SKM-1 treated with dmso at 0.1 percent for 144 hours (cell line): ENCODE data around the gene LILRB1.
"Not testable (repeated sequence)": the region's sequence is repeated elsewhere in the genome, so short reads cannot be mapped to it uniquely, and the experiment has no call there.

Source experiments
- DNase-seq: peaks from one replicate; lab custom pipeline; 2025; ENCODE audit not compliant: unreplicated experiment; lab: John Stamatoyannopoulos, UW

LILRB1 gene

DNA sequence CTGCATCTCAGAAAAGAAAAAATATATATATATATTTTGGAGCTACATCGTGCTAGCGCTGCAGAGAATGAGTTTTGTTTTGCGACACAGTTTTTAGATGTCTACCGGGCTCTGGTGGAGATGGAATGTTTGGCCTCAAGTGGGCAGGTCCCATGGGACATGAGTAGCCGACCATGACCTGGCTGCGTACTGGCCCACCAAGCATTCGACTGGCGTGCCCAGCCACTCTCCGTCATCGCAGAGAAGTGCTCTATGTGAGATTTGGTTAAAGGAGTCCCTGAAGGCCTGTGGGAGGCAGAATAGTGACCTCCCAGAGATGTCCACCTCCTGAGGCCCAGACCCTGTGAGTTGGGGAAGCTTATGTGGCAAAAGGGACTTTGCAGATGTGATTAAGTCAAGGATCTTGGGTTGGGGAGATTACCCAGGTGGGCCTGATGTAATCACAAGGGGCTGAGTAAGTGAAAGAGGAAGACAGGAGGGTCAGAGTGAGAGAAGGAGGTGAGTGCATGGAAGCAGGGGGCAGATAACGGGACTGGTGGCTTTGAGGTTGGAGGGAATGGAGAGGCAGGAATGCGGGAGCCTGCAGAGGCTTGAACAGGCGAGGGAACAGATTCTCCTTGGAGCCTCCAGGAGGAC, 31.7 kb downstream of the LILRB1 start:
- no peak for DNase-seq

DNA sequence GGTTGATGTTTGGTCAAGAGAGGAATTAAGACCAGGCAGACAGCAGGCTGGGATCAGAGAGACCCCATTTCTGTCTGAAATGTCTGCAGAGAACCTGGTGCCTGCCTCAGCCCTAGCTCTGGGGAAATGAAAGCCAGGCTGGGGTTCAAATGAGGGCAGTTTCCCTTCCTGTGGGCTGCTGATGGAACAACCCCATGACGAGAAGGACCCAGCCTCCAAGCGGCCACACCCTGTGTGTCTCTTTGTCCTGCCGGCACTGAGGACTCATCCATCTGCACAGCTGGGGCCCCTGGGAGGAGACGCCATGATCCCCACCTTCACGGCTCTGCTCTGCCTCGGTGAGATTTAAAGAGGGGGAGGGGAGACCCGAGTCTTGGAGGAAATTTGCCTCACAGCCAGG, 32.4 kb downstream of the LILRB1 start, which contains the start of gene LILRB4:
Gene LILRB4 (plus strand): TSS at position 256 of the 400 bp plus-strand sequence. CDS start 49 bp downstream, at position 305.
- DNase-seq: no peak

DNA sequence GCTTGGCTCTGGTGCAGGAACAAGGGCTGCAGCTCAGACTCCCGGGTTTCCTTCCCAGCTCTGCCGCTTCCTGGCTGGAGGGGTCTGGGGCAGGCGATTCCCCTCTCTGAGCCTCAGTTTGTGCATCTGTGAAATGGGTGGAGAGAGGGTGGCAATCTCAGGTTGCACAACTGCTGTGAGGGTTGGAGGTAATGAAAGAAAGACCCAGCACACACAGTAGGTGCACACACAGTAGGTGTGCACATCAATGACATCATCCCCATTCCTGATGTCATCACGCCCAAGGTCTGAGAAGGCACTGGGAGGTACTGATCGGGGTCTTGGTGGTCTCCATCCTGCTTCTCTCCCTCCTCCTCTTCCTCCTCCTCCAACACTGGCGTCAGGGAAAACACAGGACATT, 35.2 kb downstream of the LILRB1 start:
- no peak for DNase-seq

DNA sequence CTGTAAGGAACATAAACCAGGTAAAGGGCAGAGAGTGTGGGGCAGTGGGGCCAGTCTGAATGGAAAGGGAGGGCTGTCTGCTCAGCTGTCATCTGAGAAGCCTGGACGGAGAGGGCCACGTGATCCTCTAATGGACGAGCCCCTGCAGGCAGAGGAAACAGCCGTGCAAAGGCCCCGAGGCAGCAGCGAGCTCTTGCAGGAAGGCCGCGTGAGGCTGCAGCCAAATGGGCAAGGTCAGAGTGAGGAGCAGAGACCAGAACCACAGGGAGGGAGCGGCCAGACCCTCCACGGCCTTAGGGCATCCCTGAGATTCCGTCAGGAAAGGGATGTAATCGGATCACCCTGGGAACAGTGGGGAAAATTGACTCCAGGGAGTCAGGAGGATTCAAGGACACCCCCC, 36.9 kb downstream of the LILRB1 start:
- DNase-seq: no peak

DNA sequence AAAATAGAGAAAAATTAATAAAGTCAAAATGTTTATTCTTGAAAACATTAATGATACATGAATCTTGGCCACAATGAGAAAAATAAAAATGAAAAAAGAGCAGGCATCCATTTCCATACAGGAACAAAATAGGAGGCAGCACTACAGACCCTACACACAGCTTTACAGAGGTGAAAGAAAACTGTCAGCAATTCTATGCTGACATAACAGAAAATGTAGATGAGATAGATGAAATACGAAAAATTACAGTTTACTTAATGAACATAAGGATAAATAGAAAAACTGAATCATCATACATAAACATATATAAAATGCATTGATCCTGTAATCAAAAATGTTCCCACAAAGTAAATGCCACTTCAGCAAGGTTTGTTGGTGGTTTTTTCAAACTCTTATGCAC, 38.1 kb downstream of the LILRB1 start:
- DNase-seq: no peak

DNA sequence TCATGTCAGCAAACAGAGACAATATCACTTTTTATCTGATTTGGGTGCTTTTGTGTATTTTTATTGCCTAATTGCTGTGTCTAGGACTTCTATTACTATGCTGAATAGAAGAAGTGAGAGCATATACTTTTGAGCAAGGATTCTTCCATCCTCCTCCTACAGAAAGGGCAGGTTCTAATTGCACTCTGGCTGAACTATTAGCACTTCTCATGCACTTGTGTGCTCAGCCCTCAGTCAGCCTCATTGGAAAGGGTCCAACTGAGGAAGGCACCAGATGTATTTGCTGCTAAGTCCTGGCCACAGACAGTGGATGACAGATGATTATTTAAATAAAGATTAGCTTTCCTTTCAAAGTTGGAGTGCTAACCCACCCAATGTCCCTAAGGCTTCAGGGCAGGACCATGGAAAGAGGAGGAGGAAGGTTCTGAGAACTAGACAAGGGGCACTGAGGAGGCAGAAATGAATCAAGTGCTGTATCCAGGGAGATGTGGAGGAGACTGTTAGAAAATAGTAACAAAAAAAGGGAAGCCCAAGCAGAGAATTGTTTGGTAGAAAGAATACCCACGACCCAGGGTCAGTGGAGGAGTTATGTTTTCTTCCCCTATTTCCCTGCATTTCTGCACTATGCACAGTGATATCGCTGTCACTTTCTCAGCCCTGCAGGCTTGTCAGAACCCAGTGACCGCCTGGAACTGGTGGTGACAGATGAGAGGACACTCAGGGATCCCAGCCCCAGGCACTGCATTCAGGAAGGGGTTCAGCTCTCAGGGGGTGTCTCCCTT, 40.5 kb downstream of the LILRB1 start:
- DNase-seq: no peak

DNA sequence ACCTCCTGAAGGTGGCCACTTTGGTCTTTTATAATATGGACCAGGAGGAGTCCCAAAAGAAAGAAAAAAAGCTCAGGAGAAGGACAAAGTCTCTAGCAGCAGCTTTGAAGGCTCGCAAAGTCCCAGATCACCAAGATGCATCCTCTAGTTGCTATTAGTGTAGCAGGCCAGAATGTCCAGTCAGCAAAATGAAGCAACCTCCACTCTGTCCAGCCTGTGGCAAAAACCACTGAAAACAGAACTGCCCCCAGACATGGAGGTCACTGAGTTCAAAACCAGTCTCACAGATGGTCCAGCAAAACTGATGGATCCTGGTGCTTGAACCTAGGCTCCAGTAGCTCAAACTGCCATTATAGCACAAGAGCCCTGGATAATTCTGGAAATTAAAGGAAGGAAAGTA, 42.9 kb downstream of the LILRB1 start:
- no peak for DNase-seq

DNA sequence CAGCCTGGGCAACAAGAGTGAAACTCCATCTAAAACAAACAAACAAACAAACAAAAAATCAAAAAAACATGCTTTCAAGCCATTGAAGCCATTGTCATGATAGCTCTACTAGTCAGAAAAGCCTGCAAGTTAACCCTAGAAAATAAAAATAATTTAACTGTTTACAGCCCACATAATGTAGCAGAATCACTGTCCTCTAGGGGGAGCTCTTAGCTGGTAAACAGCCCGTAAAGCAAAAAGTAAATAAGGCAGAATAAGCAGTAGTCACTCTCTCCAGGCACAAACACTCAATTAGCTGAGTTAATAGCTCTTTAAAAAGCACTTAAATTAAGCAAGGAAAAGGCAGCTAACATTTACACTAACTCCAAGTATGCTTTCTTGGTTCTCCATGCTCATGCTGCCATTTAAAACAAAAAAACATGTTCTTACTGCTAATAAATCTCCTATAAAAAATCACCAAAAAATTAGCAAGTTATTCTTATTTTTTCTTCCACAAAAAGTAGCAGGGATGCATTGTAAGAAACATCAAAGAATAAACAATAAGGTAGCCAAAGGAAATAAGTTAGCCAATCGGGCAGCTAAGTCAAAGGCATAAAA, 43.8 kb downstream of the LILRB1 start:
- no peak for DNase-seq

DNA sequence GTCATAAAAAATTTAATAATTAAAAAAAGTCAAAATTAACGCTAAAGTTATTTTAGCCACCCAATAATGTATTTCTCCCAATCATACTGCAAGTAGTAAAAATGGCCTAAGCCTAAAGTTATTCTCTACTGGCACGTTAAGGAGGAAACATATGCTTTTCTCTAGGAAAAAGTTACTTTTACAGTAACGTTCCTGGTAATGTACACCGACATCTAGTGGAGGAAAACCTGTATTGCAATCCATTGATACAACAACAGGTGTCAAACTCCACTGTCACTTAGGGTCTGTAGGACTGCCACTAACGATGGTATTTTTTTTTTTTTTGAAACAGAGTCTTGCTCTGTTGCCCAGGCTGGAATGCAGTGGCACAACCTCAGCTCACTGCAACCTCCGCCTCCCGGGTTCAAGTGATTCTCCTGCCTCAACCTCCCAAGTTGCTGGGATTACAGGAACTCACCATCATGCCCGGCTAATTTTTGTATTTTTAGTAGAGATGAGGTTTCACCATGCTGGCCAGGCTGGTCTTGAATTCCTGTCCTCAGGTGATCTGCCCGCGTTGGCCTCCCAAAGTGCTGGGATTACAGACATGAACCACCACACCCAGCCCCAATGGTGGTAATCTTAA, 46.0 kb downstream of the LILRB1 start:
- not testable (repeated sequence) for DNase-seq

DNA sequence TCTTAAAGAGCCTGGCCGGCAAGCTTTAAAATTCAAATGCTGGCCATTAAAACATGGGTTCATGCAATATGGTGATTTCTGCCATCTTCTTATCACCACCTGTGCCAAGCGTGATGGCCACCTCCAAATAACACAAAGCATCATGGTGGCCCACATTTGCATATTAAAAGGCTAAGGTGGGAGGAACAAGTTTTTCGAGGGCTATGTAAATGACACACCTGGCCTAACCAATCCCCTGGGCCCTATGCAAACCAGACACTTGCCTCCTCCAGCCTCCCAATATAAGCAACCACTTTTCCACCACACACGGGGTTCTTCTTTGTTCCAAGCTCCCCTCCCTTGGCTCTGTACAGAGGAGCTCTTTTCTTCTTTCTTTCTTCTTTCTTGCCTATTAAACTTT, 46.9 kb downstream of the LILRB1 start:
- DNase-seq: no peak

DNA sequence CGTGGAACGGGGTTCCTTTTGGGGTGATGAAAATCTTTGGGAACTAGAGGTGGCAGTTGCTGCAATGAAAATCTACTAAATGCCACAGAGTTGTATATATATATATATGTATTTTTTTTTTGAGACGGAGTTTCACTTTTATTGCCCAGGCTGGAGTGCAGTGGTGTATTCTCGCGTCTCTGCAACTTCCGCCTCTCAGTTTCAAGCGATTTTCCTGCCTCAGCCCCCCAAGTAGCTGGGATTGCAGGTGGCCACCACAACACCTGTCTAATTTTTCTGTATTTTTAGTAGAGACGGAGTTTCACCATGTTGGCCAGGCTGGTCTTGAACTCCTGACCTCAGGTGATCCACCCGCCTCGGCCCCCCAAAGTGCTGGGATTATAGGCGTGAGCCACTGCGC, 51.3 kb downstream of the LILRB1 start:
- not testable (repeated sequence) for DNase-seq

DNA sequence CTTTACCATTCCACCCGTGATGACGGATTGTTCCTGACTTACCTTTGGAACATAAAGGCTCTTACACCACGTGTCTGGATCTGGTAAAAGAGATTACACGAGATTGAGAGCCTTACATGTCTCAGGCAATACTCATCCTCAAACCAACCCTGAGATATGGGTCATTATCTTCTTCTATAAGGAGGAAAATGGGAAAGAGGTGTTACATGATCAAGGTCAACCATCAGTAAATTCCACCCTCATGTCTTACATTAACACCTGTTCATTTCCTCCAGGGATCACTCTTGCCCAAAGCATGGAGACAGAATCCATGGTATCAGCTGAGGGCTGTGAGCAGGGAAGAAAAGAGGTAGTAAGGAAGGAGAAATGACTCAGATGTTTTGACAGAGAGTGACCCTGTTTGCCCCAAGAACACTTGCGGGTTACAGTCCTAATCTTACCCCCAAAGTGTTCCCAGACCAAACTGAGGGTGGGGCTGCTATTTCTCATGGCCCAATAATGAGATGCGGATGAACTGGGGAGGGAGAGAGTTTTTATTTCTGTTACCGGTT, 52.1 kb downstream of the LILRB1 start:
- DNase-seq: no peak

DNA sequence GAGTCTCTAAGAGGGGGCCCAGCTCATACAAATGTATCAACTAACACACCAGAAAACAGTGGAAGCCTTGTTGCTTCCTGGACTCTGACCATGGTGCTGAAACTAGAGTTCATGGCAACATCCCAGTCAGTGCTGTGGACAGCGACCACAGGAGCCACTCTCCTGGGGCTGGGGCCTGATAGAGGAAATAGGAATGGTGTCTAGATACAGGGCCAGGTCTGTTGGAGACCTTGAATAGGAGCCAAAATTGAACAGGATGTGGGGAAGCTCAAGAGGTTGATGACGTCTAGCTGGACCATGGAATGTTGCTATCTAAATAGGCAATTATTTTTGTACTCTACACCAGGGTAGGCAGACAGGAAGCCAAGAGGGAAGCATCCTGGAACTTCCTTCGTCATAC, 54.2 kb downstream of the LILRB1 start:
- no peak for DNase-seq
